ENCODE measurements around the gene KRT6B.
"Not testable (repeated sequence)": the region's sequence is repeated elsewhere in the genome, so short reads cannot be mapped to it uniquely, and the experiment has no call there.

Gene KRT6B

GRCh38 chr12:52488736-52489135 is 36.8 kb upstream of the KRT6B start:
- TF ChIP-seq CTCF (IDR thresholded peaks at IDR 0.05) = no peak

DNA sequence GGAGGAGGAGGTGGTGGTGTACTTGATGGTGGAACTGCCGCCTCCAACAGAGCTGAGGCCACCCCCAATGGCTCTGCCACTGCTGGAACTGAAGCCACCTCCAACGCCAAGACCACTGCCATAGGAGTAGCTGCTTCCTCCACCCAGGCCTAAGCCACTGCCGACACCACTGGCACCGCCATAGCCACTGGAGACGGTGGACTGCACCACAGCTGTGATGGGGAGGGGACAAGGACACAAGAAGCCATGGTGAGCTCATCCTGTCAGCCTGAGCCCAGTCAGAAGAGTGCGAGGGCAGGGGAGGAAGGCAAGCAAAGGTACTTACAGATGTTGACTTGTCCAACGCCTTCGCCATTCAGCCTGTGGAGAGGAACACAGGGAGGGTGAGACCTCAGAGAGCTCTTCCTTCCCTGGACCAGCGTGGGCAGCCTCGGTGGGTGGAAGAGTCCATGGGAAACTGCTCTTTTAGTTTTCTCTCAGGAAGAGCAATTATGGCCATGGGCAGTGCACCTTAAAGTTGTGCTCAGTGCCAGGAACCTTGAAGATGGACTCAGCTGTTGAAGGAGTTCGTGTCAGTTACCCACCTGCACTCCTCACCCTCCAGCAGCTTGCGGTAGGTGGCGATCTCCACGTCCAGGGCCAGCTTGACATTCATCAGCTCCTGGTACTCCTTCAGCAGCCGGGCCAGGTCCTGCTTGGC is 35.9 kb upstream of the KRT6B start:
- not testable (repeated sequence) for H3K9me3 ChIP-seq; H3K27ac ChIP-seq; H3K27me3 ChIP-seq; H3K4me3 ChIP-seq (ENCODE audit: low read depth in 1 of 2, low read length in 1 of 2); H3K4me1 ChIP-seq (ENCODE audit: control insufficient read depth in 1 of 2, insufficient read depth in 1 of 2, low read depth in 1 of 2, low read length in 1 of 2); H3K36me3 ChIP-seq

More at GRCh38 chr12:52488736-52489135, 36.8 kb upstream of the KRT6B start:
- H3K4me3 ChIP-seq (ENCODE audit: low read depth in 1 of 2, low read length in 1 of 2) = no peak overlapping the region
- H3K27ac ChIP-seq = no peak overlapping the region
- H3K9me3 ChIP-seq = no peaks in the 10 kb centered on the region
- no peaks in the 10 kb centered on the region for H3K4me1 ChIP-seq (ENCODE audit: control insufficient read depth in 1 of 2, insufficient read depth in 1 of 2, low read depth in 1 of 2, low read length in 1 of 2)
- peaks cover 8% of the 10 kb centered on the region for H3K27me3 ChIP-seq
- H3K36me3 ChIP-seq = no peaks in the 10 kb centered on the region

- H3K36me3 ChIP-seq = no peaks in the 10 kb centered on the region
- H3K27ac ChIP-seq = no peak overlapping the region
- TF ChIP-seq CTCF (IDR thresholded peaks at IDR 0.05) = no peak
- H3K27me3 ChIP-seq = peaks cover 13% of the 10 kb centered on the region
- no peaks in the 10 kb centered on the region for H3K9me3 ChIP-seq
- H3K4me3 ChIP-seq (ENCODE audit: low read depth in 1 of 2, low read length in 1 of 2) = no peak overlapping the region
- no peaks in the 10 kb centered on the region for H3K4me1 ChIP-seq (ENCODE audit: control insufficient read depth in 1 of 2, insufficient read depth in 1 of 2, low read depth in 1 of 2, low read length in 1 of 2)
Observed at GRCh38 chr12:52487211-52487610, 35.3 kb upstream of the KRT6B start.

DNA sequence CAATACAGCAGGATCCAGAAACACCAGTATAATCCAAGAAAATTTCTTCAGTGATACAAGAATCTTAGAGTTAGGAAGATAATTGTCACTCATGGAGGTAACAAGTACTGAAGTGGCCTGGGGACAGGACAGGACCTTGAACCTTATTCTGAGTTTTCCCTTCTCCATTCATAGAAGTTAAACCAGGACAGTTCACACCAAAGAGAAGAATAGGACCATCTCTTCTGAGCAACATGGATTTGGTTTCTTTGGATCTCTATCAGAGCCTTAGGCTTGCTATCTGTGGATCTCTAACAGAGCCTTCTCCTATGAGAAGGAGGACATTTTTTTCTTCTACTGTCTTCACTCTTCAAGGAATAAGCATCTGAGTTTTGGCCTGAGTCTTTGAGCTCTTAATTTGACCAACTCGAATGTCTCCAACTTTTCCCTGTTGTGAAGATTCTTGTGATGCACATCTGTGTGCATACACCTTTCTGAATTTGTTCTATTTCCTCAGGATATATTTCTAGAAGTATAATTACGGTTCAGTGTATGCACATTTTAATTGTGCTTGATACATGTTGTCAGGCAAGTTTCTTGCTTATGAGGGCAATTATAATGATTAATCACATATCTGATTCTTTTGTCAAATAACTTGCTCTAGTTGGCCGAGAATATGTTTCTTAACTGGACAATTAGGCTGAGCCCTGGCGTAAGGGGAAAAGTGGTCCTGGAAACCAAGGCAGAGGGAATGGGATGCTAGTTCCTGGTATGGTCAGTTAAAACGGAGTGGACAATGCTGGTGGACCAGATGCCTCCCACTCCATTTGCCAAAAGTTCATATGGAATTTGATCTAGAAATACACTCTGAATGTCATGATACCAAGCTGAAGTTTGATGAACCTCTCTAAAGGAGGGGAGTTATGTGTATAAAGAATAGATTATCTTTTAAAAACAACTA is 34.5 kb upstream of the KRT6B start:
- no peak overlapping the region for H3K27ac ChIP-seq

GRCh38 chr12:52480073-52480472 is 28.1 kb upstream of the KRT6B start:
- Histone ChIP-seq H3K4me3 (ENCODE audit: low read depth in 1 of 2, low read length in 1 of 2) (no peak overlapping the region), H3K27ac (no peak overlapping the region), H3K4me1 (ENCODE audit: control insufficient read depth in 1 of 2, insufficient read depth in 1 of 2, low read depth in 1 of 2, low read length in 1 of 2) (no peaks in the 10 kb centered on the region), H3K27me3 (peaks cover 11% of the 10 kb centered on the region), H3K36me3 (no peaks in the 10 kb centered on the region), H3K9me3 (no peaks in the 10 kb centered on the region)
- no peak for TF ChIP-seq CTCF (IDR thresholded peaks at IDR 0.05)

More for the DNA sequence above, 34.5 kb upstream of the KRT6B start:
- H3K27me3 ChIP-seq = peaks cover 13% of the 10 kb centered on the region
- no peaks in the 10 kb centered on the region for H3K36me3 ChIP-seq
- no peaks in the 10 kb centered on the region for H3K9me3 ChIP-seq
- no peak overlapping the region for H3K4me3 ChIP-seq (ENCODE audit: low read depth in 1 of 2, low read length in 1 of 2)
- no peaks in the 10 kb centered on the region for H3K4me1 ChIP-seq (ENCODE audit: control insufficient read depth in 1 of 2, insufficient read depth in 1 of 2, low read depth in 1 of 2, low read length in 1 of 2)
- no peak for TF ChIP-seq CTCF (IDR thresholded peaks at IDR 0.05)

DNA sequence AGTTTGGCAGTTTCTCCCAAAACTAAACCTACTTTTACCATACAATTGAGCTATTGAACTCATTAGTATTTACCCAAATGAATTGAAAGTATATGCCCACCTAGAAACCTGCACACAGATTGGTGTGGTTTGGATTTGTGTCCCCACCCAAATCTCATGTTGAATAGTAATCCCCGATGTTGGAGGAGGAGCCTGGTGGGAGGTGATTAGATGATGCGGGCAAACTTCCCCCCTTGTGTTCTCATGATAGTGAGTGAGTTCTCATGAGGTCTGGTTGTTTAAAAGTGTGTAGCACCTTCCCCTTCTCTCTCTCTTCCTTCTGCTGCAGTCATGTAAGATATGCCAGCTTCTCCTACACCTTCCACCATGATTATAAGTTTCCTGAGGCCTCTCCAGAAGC is 25.7 kb upstream of the KRT6B start:
- Histone ChIP-seq H3K4me1 (ENCODE audit: control insufficient read depth in 1 of 2, insufficient read depth in 1 of 2, low read depth in 1 of 2, low read length in 1 of 2) (no peaks in the 10 kb centered on the region), H3K9me3 (no peaks in the 10 kb centered on the region), H3K27ac (no peak overlapping the region), H3K4me3 (ENCODE audit: low read depth in 1 of 2, low read length in 1 of 2) (no peak overlapping the region), H3K36me3 (no peaks in the 10 kb centered on the region), H3K27me3 (peaks cover 9% of the 10 kb centered on the region)
- TF ChIP-seq CTCF (IDR thresholded peaks at IDR 0.05) = no peak

All from neutrophil (primary cell).